GM06990 (cell line): ENCODE results near the gene CPVL.

Experiments
- DNase-seq: peaks from one replicate; pipeline ENCODE4 v3.0.0-alpha.2; 2011; ENCODE audit not compliant: insufficient read length; ENCODE audit errors: extremely low read depth
- H3K27me3 ChIP-seq: replicated peaks from 2 replicates; pipeline ENCODE4 v1.6.0; 2011; ENCODE audit warnings: low read length; ENCODE audit not compliant: control insufficient read depth, insufficient read depth
- H3K36me3 ChIP-seq: 2 replicates; pipeline ENCODE4 v1.5.1; 2011; ENCODE audit warnings: low read length; ENCODE audit not compliant: control insufficient read depth, insufficient read depth
- H3K4me3 ChIP-seq: replicated peaks from 2 replicates; pipeline ENCODE4 v1.5.1; 2011; ENCODE audit warnings: low read depth, mild to moderate bottlenecking, control low read depth, low read length
- TF ChIP-seq, protein P1 (sequence below): IDR thresholded peaks from 2 replicates; pipeline ENCODE4 v1.5.1; 2011; ENCODE audit warnings: low read length, control low read depth, mild to moderate bottlenecking, inconsistent platforms; ENCODE audit not compliant: insufficient read depth, poor library complexity, severe bottlenecking

CPVL gene

DNA sequence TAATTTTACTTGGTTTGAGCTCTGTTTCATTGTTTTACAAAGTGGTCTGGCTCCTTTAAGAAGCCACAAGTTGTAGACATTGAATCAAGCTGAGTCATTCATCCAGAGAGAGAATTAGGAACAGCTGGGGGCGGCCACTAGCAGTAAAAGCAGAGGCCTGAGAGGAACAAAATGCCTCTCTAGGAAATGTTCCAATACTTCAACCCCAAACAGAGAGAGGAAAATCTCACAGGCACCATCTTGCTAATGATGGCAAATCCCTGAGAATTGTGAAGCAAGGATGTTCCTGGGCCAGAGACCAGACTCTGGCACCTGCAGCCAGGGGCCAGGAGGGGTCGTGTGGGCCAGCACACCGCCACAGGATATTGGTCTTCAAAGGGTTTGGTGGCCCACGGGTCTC lies 161.7 kb downstream of the CPVL start:
- no peak overlapping the region for H3K4me3 ChIP-seq
- no peaks in the 10 kb centered on the region for H3K36me3 ChIP-seq
- no peak for DNase-seq
- H3K27me3 ChIP-seq = no peaks in the 10 kb centered on the region; the same call in 1 of the 2 replicates
- TF ChIP-seq, protein P1, sequence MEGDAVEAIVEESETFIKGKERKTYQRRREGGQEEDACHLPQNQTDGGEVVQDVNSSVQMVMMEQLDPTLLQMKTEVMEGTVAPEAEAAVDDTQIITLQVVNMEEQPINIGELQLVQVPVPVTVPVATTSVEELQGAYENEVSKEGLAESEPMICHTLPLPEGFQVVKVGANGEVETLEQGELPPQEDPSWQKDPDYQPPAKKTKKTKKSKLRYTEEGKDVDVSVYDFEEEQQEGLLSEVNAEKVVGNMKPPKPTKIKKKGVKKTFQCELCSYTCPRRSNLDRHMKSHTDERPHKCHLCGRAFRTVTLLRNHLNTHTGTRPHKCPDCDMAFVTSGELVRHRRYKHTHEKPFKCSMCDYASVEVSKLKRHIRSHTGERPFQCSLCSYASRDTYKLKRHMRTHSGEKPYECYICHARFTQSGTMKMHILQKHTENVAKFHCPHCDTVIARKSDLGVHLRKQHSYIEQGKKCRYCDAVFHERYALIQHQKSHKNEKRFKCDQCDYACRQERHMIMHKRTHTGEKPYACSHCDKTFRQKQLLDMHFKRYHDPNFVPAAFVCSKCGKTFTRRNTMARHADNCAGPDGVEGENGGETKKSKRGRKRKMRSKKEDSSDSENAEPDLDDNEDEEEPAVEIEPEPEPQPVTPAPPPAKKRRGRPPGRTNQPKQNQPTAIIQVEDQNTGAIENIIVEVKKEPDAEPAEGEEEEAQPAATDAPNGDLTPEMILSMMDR = no peak

DNA sequence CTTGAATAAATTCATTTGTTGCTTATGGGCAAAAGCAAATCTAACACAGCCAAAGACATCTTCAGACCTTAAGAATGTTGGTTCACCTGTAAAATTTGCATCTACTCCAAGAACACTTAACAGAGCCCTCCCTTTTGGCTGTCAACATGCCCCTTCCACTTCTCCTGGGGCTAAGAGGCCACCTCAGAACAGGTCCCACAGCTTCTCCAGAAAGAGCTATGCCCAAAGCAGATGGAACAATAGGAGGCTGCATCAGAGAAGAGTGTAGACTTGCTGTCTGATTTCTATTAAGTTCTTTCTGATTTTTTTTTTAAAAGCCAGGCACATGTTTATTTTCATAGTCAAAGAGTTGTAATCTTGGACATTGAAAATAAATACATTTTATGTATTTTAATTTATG lies 162.1 kb downstream of the CPVL start:
- no peak overlapping the region for H3K4me3 ChIP-seq
- no peak for DNase-seq
- TF ChIP-seq, protein P1 = no peak
- H3K27me3 ChIP-seq = no peaks in the 10 kb centered on the region; the same call in 1 of the 2 replicates
- H3K36me3 ChIP-seq = no peaks in the 10 kb centered on the region

- DNase-seq = no peak
- TF ChIP-seq, protein P1 = no peak
- H3K27me3 ChIP-seq = no peaks in the 10 kb centered on the region; the same call in none of the 2 replicates
- no peaks in the 10 kb centered on the region for H3K36me3 ChIP-seq
- no peak overlapping the region for H3K4me3 ChIP-seq
Measured at GRCh38 chr7:28983396-28984190, 162.7 kb downstream of the CPVL start.

- H3K4me3 ChIP-seq = no peak overlapping the region
- DNase-seq = no peak
- TF ChIP-seq, protein P1 = no peak
- no peaks in the 10 kb centered on the region for H3K36me3 ChIP-seq
- H3K27me3 ChIP-seq = no peaks in the 10 kb centered on the region; the same call in none of the 2 replicates
Measured at GRCh38 chr7:28981161-28981465, 165.2 kb downstream of the CPVL start.

GRCh38 chr7:28980451-28981160 lies 165.7 kb downstream of the CPVL start:
- Histone ChIP-seq H3K36me3 (no peaks in the 10 kb centered on the region), H3K4me3 (no peak overlapping the region), H3K27me3 (no peaks in the 10 kb centered on the region; the same call in none of the 2 replicates)
- no peak for DNase-seq
- TF ChIP-seq, protein P1 = no peak
